ENCODE data around the gene ELFN2.

ELFN2 gene

GRCh38 chr22:37442135-37442534, 14.9 kb upstream of the ELFN2 start:
- no peak overlapping the region for H3K27ac ChIP-seq (ENCODE audit: extremely low read depth, low read depth, low read length)
- H3K9me3 ChIP-seq (ENCODE audit: control insufficient read depth, insufficient read depth, low read depth, low read length) = no peaks in the 10 kb centered on the region
- H3K4me1 ChIP-seq (ENCODE audit: control insufficient read depth, insufficient read depth, low read length) = no peaks in the 10 kb centered on the region
- no peak overlapping the region for H3K4me3 ChIP-seq (ENCODE audit: low read depth, low read length)
- TF ChIP-seq INSM2 (tag by site-specific recombination; IDR thresholded peaks at IDR 0.05) (no peak), MZF1 (tag by site-specific recombination; IDR thresholded peaks at IDR 0.05; ENCODE audit: borderline replicate concordance) (no peak), PRDM4 (tag by site-specific recombination; IDR thresholded peaks at IDR 0.05) (no peak), KLF16 (tag by site-specific recombination; IDR thresholded peaks at IDR 0.05) (no peak), ZNF473 (tag by site-specific recombination; IDR thresholded peaks at IDR 0.05) (no peak)
- ChIA-PET POLR2A (interaction anchor here (0.6 to 1.3 kb wide), 4 partner anchors 11 to 77 kb away, joined by 3 to 6 read pairs (median 5); no protein-coding TSS in a partner anchor), CTCF (interaction anchor here (0.6 to 1.4 kb wide), 3 partner anchors 11 to 890 kb away, joined by 4 to 7 read pairs (median 5); no protein-coding TSS in a partner anchor)
- H3K36me3 ChIP-seq (ENCODE audit: control insufficient read depth in 2 of 2, insufficient read depth in 1 of 2, low read length in 2 of 2) = no peaks in the 10 kb centered on the region

- TF ChIP-seq ZNF623 (tag by site-specific recombination; IDR thresholded peaks at IDR 0.05) (no peak), ZNF155 (tag by site-specific recombination; IDR thresholded peaks at IDR 0.05) (no peak), REST (tag by site-specific recombination; IDR thresholded peaks at IDR 0.05) (no peak), ZNF23 (tag by site-specific recombination; IDR thresholded peaks at IDR 0.05; ENCODE audit: borderline replicate concordance) (no peak), SETDB1 (IDR thresholded peaks at IDR 0.05; ENCODE audit: insufficient read length, low read length) (peak; percentile 48), ZNF518A (tag by site-specific recombination; conservative IDR thresholded peaks at IDR 0.05; ENCODE audit: low read depth) (no peak)
- no peak overlapping the region for H3K4me3 ChIP-seq (ENCODE audit: low read depth, low read length)
- ChIA-PET POLR2A (no interaction called here), CTCF (interaction anchor here (0.8 to 2.9 kb wide), 2 partner anchors 14 to 125 kb away, joined by 6 to 9 read pairs; no protein-coding TSS in a partner anchor)
- no peaks in the 10 kb centered on the region for H3K9me3 ChIP-seq (ENCODE audit: control insufficient read depth, insufficient read depth, low read depth, low read length)
- H3K4me1 ChIP-seq (ENCODE audit: control insufficient read depth, insufficient read depth, low read length) = no peaks in the 10 kb centered on the region
- no peak overlapping the region for H3K27ac ChIP-seq (ENCODE audit: extremely low read depth, low read depth, low read length)
- H3K36me3 ChIP-seq (ENCODE audit: control insufficient read depth in 2 of 2, insufficient read depth in 1 of 2, low read length in 2 of 2) = no peaks in the 10 kb centered on the region
Observed at GRCh38 chr22:37440875-37441274, 13.6 kb upstream of the ELFN2 start.
